Nephron (organoid): ENCODE results near the gene RASGRF2.
A peak's percentile ranks its signal among the peaks of the same experiment; 100 is the strongest.

Experiments
- H3K27ac Mint-ChIP-seq, 3 experiments: 2 replicates each; pipeline ENCODE4 v1.8.0; 2020; ENCODE audit warnings: mixed read lengths in 3 of 3, mild to moderate bottlenecking in 2 of 3, moderate library complexity in 1 of 3
- H3K27me3 Mint-ChIP-seq: 2 replicates; pipeline ENCODE4 v1.8.0; 2021; ENCODE audit warnings: low read depth, mild to moderate bottlenecking, moderate library complexity, mixed read lengths
- H3K36me3 Mint-ChIP-seq: 2 replicates; pipeline ENCODE4 v1.8.0; 2020; ENCODE audit warnings: low read depth, mixed read lengths
- H3K4me1 Mint-ChIP-seq: 2 replicates; pipeline ENCODE4 v1.8.0; 2020; ENCODE audit warnings: mixed read lengths
- H3K4me3 Mint-ChIP-seq, 3 experiments: 2 replicates each; pipeline ENCODE4 v1.8.0; 2020; ENCODE audit warnings: mild to moderate bottlenecking in 3 of 3, mixed read lengths in 3 of 3, moderate library complexity in 2 of 3
- H3K9me3 Mint-ChIP-seq: 2 replicates; pipeline ENCODE4 v1.8.0; 2020; ENCODE audit warnings: mixed read lengths
- CTCF ChIP-seq, 3 experiments: fragments of 200-600 bp; sonication (generic); IDR thresholded peaks; one replicate each; pipeline ENCODE4 v1.5.0; 2021; ENCODE audit warnings: antibody characterized with exemption in 3 of 3; ENCODE audit not compliant: unreplicated experiment in 3 of 3

The RASGRF2 gene

GRCh38 chr5:80959768-80960442, at the start of gene RASGRF2:
Gene RASGRF2 (plus strand): TSS chr5:80960363. CDS start chr5:80960739, 376 bp downstream.
- TF ChIP-seq CTCF (IDR thresholded peaks at IDR 0.05; ENCODE audit: unreplicated experiment in 3 of 3), result no peak
- Mint-ChIP-seq H3K27me3 (peaks cover 85% of the 10 kb centered on the region), H3K4me3 (peak within 1 kb of the TSS; percentile 75 to 82 (median 82)), H3K4me1 (peaks cover 16% of the 10 kb centered on the region), H3K27ac (no peak within 1 kb of the TSS), H3K36me3 (no peaks in the 10 kb centered on the region), H3K9me3 (peaks cover 5% of the 10 kb centered on the region)

GRCh38 chr5:80912479-80912878, 47.7 kb upstream of the RASGRF2 start:
- H3K27ac Mint-ChIP-seq, result no peak overlapping the region

GRCh38 chr5:80915716-80916115, 44.4 kb upstream of the RASGRF2 start:
- Mint-ChIP-seq H3K4me3 (no peak overlapping the region), H3K36me3 (no peaks in the 10 kb centered on the region), H3K9me3 (peaks cover 4% of the 10 kb centered on the region), H3K4me1 (peaks cover 34% of the 10 kb centered on the region), H3K27me3 (no peaks in the 10 kb centered on the region), H3K27ac (peak overlapping the region in 1 of 3 experiments; percentile 91)
- no peak for TF ChIP-seq CTCF (IDR thresholded peaks at IDR 0.05; ENCODE audit: unreplicated experiment in 3 of 3)

More at GRCh38 chr5:80912479-80912878, 47.7 kb upstream of the RASGRF2 start:
- no peaks in the 10 kb centered on the region for H3K36me3 Mint-ChIP-seq
- peaks cover 4% of the 10 kb centered on the region for H3K9me3 Mint-ChIP-seq
- no peak overlapping the region for H3K4me3 Mint-ChIP-seq
- no peaks in the 10 kb centered on the region for H3K27me3 Mint-ChIP-seq
- no peak for TF ChIP-seq CTCF (IDR thresholded peaks at IDR 0.05; ENCODE audit: unreplicated experiment in 3 of 3)
- H3K4me1 Mint-ChIP-seq, result peaks cover 16% of the 10 kb centered on the region

- H3K36me3 Mint-ChIP-seq, result no peaks in the 10 kb centered on the region
- H3K27me3 Mint-ChIP-seq, result no peaks in the 10 kb centered on the region
- TF ChIP-seq CTCF (IDR thresholded peaks at IDR 0.05; ENCODE audit: unreplicated experiment in 3 of 3), result no peak
- no peak overlapping the region for H3K4me3 Mint-ChIP-seq
- peaks cover 34% of the 10 kb centered on the region for H3K4me1 Mint-ChIP-seq
- peaks cover 4% of the 10 kb centered on the region for H3K9me3 Mint-ChIP-seq
- H3K27ac Mint-ChIP-seq, result peak overlapping the region; percentile 67 to 96 (median 91)
Measured at GRCh38 chr5:80916676-80917075, 43.5 kb upstream of the RASGRF2 start.

- Mint-ChIP-seq H3K36me3 (no peaks in the 10 kb centered on the region), H3K27ac (peak overlapping the region; percentile 67 to 96 (median 91)), H3K4me1 (peaks cover 34% of the 10 kb centered on the region), H3K9me3 (no peaks in the 10 kb centered on the region), H3K4me3 (no peak overlapping the region), H3K27me3 (no peaks in the 10 kb centered on the region)
- TF ChIP-seq CTCF (IDR thresholded peaks at IDR 0.05; ENCODE audit: unreplicated experiment in 3 of 3), result no peak
Measured at GRCh38 chr5:80917631-80918030, 42.5 kb upstream of the RASGRF2 start.

GRCh38 chr5:80919678-80920196, 40.4 kb upstream of the RASGRF2 start:
- no peaks in the 10 kb centered on the region for H3K36me3 Mint-ChIP-seq
- H3K27me3 Mint-ChIP-seq, result no peaks in the 10 kb centered on the region
- no peak overlapping the region for H3K4me3 Mint-ChIP-seq
- peaks cover 34% of the 10 kb centered on the region for H3K4me1 Mint-ChIP-seq
- no peak for TF ChIP-seq CTCF (IDR thresholded peaks at IDR 0.05; ENCODE audit: unreplicated experiment in 3 of 3)
- H3K9me3 Mint-ChIP-seq, result peaks cover 3% of the 10 kb centered on the region
- H3K27ac Mint-ChIP-seq, result peak overlapping the region in 1 of 3 experiments; percentile 66
